ENCODE measurements around the gene TOE1. TPM values are rescaled to one million over a fixed set of nuclear protein-coding genes. Genes with fewer than 3 reads are reported as not detected.

The TOE1 gene
- total and polyA plus RNA-seq, 2 donors (not counting 1 experiment from before 2014, with no cell fraction given), result 24.7 to 28.6 TPM

DNA sequence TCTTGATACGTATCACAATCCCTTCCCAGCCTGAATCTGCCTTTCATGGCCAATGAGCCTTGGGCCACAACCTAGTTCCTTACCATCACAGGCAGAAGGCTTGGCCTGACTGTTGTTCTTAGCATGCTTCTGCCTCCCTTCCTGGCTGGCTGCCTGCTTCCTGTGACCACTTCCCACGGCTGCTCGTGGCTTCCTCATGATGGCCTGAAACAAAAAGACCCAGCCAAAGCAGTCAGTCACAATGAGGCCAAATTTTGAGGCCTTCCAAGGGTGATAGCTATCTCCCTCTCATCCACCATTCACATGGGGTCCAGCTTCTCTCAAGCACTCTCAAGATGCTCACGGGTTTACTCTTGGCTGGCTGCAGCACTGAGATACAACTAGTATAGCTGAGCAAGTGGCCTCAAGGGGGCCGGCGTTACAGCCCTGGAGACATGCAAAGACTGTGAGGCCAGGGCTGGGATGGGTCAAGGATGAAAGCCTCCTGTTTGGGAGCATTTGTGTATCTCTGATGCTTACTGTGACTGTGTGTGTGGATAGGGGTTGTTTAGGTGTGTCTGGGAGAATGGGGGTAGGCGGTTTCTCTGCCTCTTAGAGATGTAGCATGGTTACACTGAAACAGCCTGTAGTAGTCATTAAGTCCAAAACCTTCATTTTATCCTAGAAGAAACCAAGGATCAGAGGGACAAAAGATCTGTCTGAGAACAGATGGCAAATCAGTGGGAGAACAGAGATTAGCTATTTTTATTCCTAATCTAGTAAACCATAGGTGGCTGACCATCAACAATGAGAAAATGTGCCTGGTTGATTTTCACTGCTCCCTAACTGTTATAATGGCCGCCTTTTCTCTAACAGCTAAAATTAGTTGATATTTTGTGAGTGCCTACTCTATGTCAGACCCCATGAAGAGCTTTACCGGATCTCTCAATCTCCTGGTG is 5.4 kb upstream of the TOE1 start:
- Mint-ChIP-seq H3K4me1 (peaks cover 23% of the 10 kb centered on the region), H3K4me3 (no peak overlapping the region), H3K9me3 (ENCODE audit: insufficient read depth) (no peaks in the 10 kb centered on the region), H3K27ac (peak overlapping the region; percentile 42), H3K27me3 (no peaks in the 10 kb centered on the region)
- TF ChIP-seq, protein P1, sequence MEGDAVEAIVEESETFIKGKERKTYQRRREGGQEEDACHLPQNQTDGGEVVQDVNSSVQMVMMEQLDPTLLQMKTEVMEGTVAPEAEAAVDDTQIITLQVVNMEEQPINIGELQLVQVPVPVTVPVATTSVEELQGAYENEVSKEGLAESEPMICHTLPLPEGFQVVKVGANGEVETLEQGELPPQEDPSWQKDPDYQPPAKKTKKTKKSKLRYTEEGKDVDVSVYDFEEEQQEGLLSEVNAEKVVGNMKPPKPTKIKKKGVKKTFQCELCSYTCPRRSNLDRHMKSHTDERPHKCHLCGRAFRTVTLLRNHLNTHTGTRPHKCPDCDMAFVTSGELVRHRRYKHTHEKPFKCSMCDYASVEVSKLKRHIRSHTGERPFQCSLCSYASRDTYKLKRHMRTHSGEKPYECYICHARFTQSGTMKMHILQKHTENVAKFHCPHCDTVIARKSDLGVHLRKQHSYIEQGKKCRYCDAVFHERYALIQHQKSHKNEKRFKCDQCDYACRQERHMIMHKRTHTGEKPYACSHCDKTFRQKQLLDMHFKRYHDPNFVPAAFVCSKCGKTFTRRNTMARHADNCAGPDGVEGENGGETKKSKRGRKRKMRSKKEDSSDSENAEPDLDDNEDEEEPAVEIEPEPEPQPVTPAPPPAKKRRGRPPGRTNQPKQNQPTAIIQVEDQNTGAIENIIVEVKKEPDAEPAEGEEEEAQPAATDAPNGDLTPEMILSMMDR (IDR thresholded peaks at IDR 0.05), result no peak
- no peak for TF ChIP-seq EZH2 (IDR thresholded peaks at IDR 0.05; ENCODE audit: borderline replicate concordance, insufficient read depth, low read depth, low read length, poor library complexity, severe bottlenecking)
- Histone ChIP-seq H3K27me3 (replicated peaks in 1 of 4; ENCODE audit: control extremely low read depth in 1 of 4, control insufficient read depth in 3 of 4, insufficient read depth in 4 of 4, low read length in 3 of 4) (no peaks in the 10 kb centered on the region), H3K4me2 (replicated peaks; ENCODE audit: low read depth, low read length, poor library complexity, severe bottlenecking) (no peak overlapping the region), H3K79me2 (ENCODE audit: control insufficient read depth, insufficient read depth, low read length) (peaks cover 16% of the 10 kb centered on the region), H3K4me3 (ENCODE audit: control extremely low read depth in 1 of 5, extremely low read depth in 1 of 5, insufficient read depth in 1 of 5, low read depth in 2 of 5, low read length in 4 of 5) (no peak overlapping the region), H3K9me3 (ENCODE audit: control extremely low read depth in 1 of 3, control insufficient read depth in 2 of 3, insufficient read depth in 1 of 3, low read length in 2 of 3) (no peaks in the 10 kb centered on the region), H2AFZ (ENCODE audit: insufficient read depth, low read depth, low read length, poor library complexity, severe bottlenecking) (no peak overlapping the region), H3K4me1 (ENCODE audit: control insufficient read depth in 2 of 2, insufficient read depth in 2 of 2, low read length in 2 of 2) (peaks cover 4 to 10% of the 10 kb centered on the region in 2 donors), H3K36me3 (replicated peaks in 1 of 2; ENCODE audit: control extremely low read depth in 1 of 2, control insufficient read depth in 1 of 2, extremely low read depth in 1 of 2, insufficient read depth in 2 of 2, low read length in 1 of 2) (peaks cover 0 to 41% of the 10 kb centered on the region in 2 experiments), H3K9ac (ENCODE audit: low read length) (no peak overlapping the region), H4K20me1 (ENCODE audit: control insufficient read depth, insufficient read depth, low read length, poor library complexity, severe bottlenecking) (no peaks in the 10 kb centered on the region), H3K27ac (ENCODE audit: low read length in 2 of 2) (no peak overlapping the region)
- DNase-seq (no peak), ATAC-seq (ENCODE audit: low read depth) (no peak)
- POLR2A ChIA-PET, result interaction anchor here (0.6 kb wide), 1 partner anchor 10 kb away, joined by 5 read pairs; no protein-coding TSS in a partner anchor
- 58% methylated on average over 6 of the region's 9 CpGs for WGBS (ENCODE audit: insufficient coverage)
- CTCF ChIA-PET, result interaction anchor here (1.4 kb wide), 1 partner anchor 23 kb away, joined by 3 read pairs; no protein-coding TSS in a partner anchor
- intact Hi-C loops (cut with micrococcal nuclease), result no loop called here

DNA sequence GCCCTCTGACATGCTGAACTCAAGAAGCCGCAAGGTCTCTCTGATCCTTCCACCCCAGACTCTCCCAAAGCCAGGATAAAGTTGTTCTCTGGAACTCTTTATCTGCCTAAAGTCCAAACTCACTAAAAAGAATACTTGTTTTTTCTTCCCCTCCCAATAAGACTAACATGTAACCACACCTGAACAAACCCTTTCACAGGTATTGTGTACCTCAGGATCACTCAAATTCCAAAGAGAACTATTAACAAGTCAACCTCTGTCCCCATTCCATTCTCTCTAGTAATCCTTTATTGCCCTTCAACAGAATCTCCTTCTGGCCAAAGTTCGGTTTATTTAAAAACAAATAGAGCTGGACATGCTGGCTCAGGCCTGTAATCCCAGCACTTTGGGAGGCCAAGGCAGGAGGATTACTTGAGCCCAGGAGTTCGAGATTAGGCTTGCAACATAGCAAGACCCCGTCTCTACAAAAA is 4.1 kb upstream of the TOE1 start:
- Histone ChIP-seq H2AFZ (ENCODE audit: insufficient read depth, low read depth, low read length, poor library complexity, severe bottlenecking) (no peak overlapping the region), H3K4me1 (ENCODE audit: control insufficient read depth in 2 of 2, insufficient read depth in 2 of 2, low read length in 2 of 2) (peaks cover 8 to 15% of the 10 kb centered on the region in 2 donors), H3K9me3 (ENCODE audit: control extremely low read depth in 1 of 3, control insufficient read depth in 2 of 3, insufficient read depth in 1 of 3, low read length in 2 of 3) (no peaks in the 10 kb centered on the region), H3K4me3 (ENCODE audit: control extremely low read depth in 1 of 5, extremely low read depth in 1 of 5, insufficient read depth in 1 of 5, low read depth in 2 of 5, low read length in 4 of 5) (no peak overlapping the region), H4K20me1 (ENCODE audit: control insufficient read depth, insufficient read depth, low read length, poor library complexity, severe bottlenecking) (no peaks in the 10 kb centered on the region), H3K27ac (ENCODE audit: low read length in 2 of 2) (no peak overlapping the region), H3K79me2 (ENCODE audit: control insufficient read depth, insufficient read depth, low read length) (peaks cover 18% of the 10 kb centered on the region), H3K36me3 (replicated peaks in 1 of 2; ENCODE audit: control extremely low read depth in 1 of 2, control insufficient read depth in 1 of 2, extremely low read depth in 1 of 2, insufficient read depth in 2 of 2, low read length in 1 of 2) (peaks cover 0 to 34% of the 10 kb centered on the region in 2 experiments), H3K9ac (ENCODE audit: low read length) (no peak overlapping the region), H3K4me2 (replicated peaks; ENCODE audit: low read depth, low read length, poor library complexity, severe bottlenecking) (no peak overlapping the region), H3K27me3 (replicated peaks in 1 of 4; ENCODE audit: control extremely low read depth in 1 of 4, control insufficient read depth in 3 of 4, insufficient read depth in 4 of 4, low read length in 3 of 4) (no peaks in the 10 kb centered on the region)
- ATAC-seq (ENCODE audit: low read depth) (no peak), DNase-seq (no peak)
- Mint-ChIP-seq H3K9me3 (ENCODE audit: insufficient read depth) (no peaks in the 10 kb centered on the region), H3K27me3 (no peaks in the 10 kb centered on the region), H3K4me3 (no peak overlapping the region), H3K4me1 (peaks cover 32% of the 10 kb centered on the region), H3K27ac (no peak overlapping the region)
- TF ChIP-seq EZH2 (IDR thresholded peaks at IDR 0.05; ENCODE audit: borderline replicate concordance, insufficient read depth, low read depth, low read length, poor library complexity, severe bottlenecking), result no peak
- TF ChIP-seq, protein P1 (IDR thresholded peaks at IDR 0.05), result no peak
- CTCF ChIA-PET, result no interaction called here
- 98% methylated on average over 4 of the region's 4 CpGs for WGBS (ENCODE audit: insufficient coverage)
- POLR2A ChIA-PET, result no interaction called here
- intact Hi-C loops (cut with micrococcal nuclease), result no loop called here
